Pancreas (tissue), 10 donors: ENCODE measurements around the gene PCDHGB3. TPM values are rescaled to one million over a fixed set of nuclear protein-coding genes. Genes with fewer than 3 reads are reported as not detected.
"Not testable (repeated sequence)": the region's sequence is repeated elsewhere in the genome, so short reads cannot be mapped to it uniquely, and the experiment has no call there.

Experiments
- ATAC-seq, 4 donors: fragments of 200-7000 bp; cut with Tn5 transposase; one replicate each; pipeline versions ENCODE4 v1.8.0 to v1.9.1; 2020; ENCODE audit warnings: mild to moderate bottlenecking in 4 of 4, moderate library complexity in 4 of 4
- DNase-seq, 6 donors: peaks; one replicate each; pipeline ENCODE4 v3.0.0-alpha.2; 2020
- FAIRE-seq: peaks from 2 replicates; lab custom pipeline; 2012; peaks lifted over from hg19 to GRCh38; lab: Jason Lieb, UNC
- H3K27ac ChIP-seq, 4 donors: fragments of 200-600 bp; sonication (generic); 1 replicate in 3 of 4; 2 replicates in 1 of 4; pipeline versions ENCODE4 v1.5.0 to v1.8.0; 2020
- H3K27me3 ChIP-seq, 4 donors: fragments of 200-600 bp; one replicate each; pipeline ENCODE4 v1.8.0; 2021
- H3K36me3 ChIP-seq, 3 donors: fragments of 200-600 bp; sonication (generic) in 1 of 3; one replicate each; pipeline versions ENCODE4 v1.5.0 to v1.8.0; 2020 to 2021
- H3K4me1 ChIP-seq, 3 donors: fragments of 200-600 bp; one replicate each; pipeline ENCODE4 v1.8.0; 2021
- H3K4me3 ChIP-seq, 4 donors: fragments of 200-600 bp; sonication (generic) in 2 of 4; one replicate each; pipeline versions ENCODE4 v1.5.0 to v1.8.0; 2020 to 2021
- H3K9me3 ChIP-seq, 4 donors: fragments of 200-600 bp; one replicate each; pipeline ENCODE4 v1.8.0; 2021
- CTCF ChIP-seq, 4 donors: fragments of 200-600 bp; sonication (generic) in 3 of 4; IDR thresholded peaks; one replicate each; pipeline versions ENCODE4 v1.5.0 to v1.8.0; 2021; ENCODE audit warnings: antibody characterized with exemption in 4 of 4
- WGBS, 2 donors: extraction: QIAGEN DNeasy Blood & Tissue Kit; methylation state at CpG; one replicate each; pipeline ENCODE4 v1.1.7; 2013; 5-methylcytosine and 5-hydroxymethylcytosine counted together
- intact Hi-C, 3 donors: fragments of 100-400 bp; cut with DNase I; formaldehyde crosslinking; loops; one replicate each; pipeline versions ENCODE4 v1.11.1 to v1.14.2; 2022
- polyA plus RNA-seq, 2 donors: library from polyadenylated mRNA; stranded (reverse); fragments of 200-250 nt; gene quantifications; one replicate each; pipeline ENCODE4 v1.2.3, GENCODE V29; 2013
- total RNA-seq, 6 donors: library from RNA; stranded (reverse); fragmentation: NEBNext Ultra II Directional in 4 of 6; extraction: Animal tissue kit (Norgen Biotek cat#: 25700) in 4 of 6; gene quantifications; one replicate each; pipeline versions ENCODE4 v1.2.1 to v1.2.4, GENCODE V29; 2021 to 2023
- donor health status: healthy with polysubstance abuse.
- donor health status: DM: no; HTN: no; CAD: no; lungs with moderate emphysema.
- donor health status: DM: no; HTN: no; CAD: no.
- donor health status: control.
- donor health status: control.
- donor health status: Bipolar disorder and iron deficiency.
- donor health status: DM: yes; HTN: yes; CAD: no.
- donor health status: DM: no; HTN: no; CAD: no.
- donor health status: DM: no; HTN: no; CAD: no.
- donor health status: DM: yes; HTN: yes; CAD: no.

Gene PCDHGB3
- total and polyA plus RNA-seq, 8 donors: 0.59 to 3.0 (median 2.2) TPM

- TF ChIP-seq CTCF (IDR thresholded peaks at IDR 0.05): peak in 3 of 4 donors; percentile 35 to 44 (median 41)
- H3K4me1 ChIP-seq, H3K36me3 ChIP-seq, FAIRE-seq, H3K27me3 ChIP-seq, H3K27ac ChIP-seq, intact Hi-C loops: not testable (repeated sequence)
- WGBS, 2 donors: 1 to 5% methylated on average over 24 to 25 of the region's 43 CpGs
- Histone ChIP-seq H3K9me3 (peaks cover 0 to 17% (median 2%) of the 10 kb centered on the region in 4 donors), H3K4me3 (peak within 1 kb of the TSS in 2 of 4 donors; percentile 8 to 37)
- peak; percentile 94 to 100 (median 98) for ATAC-seq
- DNase-seq: peak in 4 of 6 donors; percentile 33 to 69 (median 45)
These were observed 27.9 kb downstream of the PCDHGB3 start, which contains the start of gene PCDHGB5 for GRCh38 chr5:141397756-141398551. Gene PCDHGB5, plus strand, starts transcription at chr5:141397947. Its CDS starts 181 bp downstream, at chr5:141398128.

- WGBS, 2 donors: 18 to 22% methylated on average over 15 of the region's 15 CpGs
- no peak overlapping the region for H3K27ac ChIP-seq
- H3K27me3 ChIP-seq: no peaks in the 10 kb centered on the region
- H3K36me3 ChIP-seq: no peaks in the 10 kb centered on the region
- peaks cover 0 to 2% (median 0%) of the 10 kb centered on the region in 3 donors for H3K4me1 ChIP-seq
- intact Hi-C loops: no loop called here
- no peak for ATAC-seq
- no peak for TF ChIP-seq CTCF (IDR thresholded peaks at IDR 0.05)
- H3K9me3 ChIP-seq: peaks cover 0 to 10% (median 2%) of the 10 kb centered on the region in 4 donors
- no peak for DNase-seq
- FAIRE-seq: no peak
- H3K4me3 ChIP-seq: peak overlapping the region in 1 of 4 donors; percentile 13
These were observed 28.6 kb downstream of the PCDHGB3 start for GRCh38 chr5:141398608-141399007.

- Histone ChIP-seq H3K4me3 (no peak overlapping the region), H3K4me1 (peaks cover 0 to 2% (median 0%) of the 10 kb centered on the region in 3 donors), H3K27me3 (no peaks in the 10 kb centered on the region), H3K9me3 (peaks cover 0 to 6% (median 2%) of the 10 kb centered on the region in 4 donors), H3K27ac (no peak overlapping the region), H3K36me3 (no peaks in the 10 kb centered on the region)
- intact Hi-C loops: loop anchor here in 1 of 3 donors (10.0 kb wide), 1 partner anchor 155 kb away; no protein-coding TSS in a partner anchor
- ATAC-seq (no peak), DNase-seq (peak in 1 of 6 donors; percentile 32), FAIRE-seq (no peak)
- TF ChIP-seq CTCF (IDR thresholded peaks at IDR 0.05): no peak
- WGBS, 2 donors: 20 to 21% methylated on average over 53 to 61 of the region's 61 CpGs
These were observed 29.7 kb downstream of the PCDHGB3 start for GRCh38 chr5:141399555-141400258.

GRCh38 chr5:141402553-141403243 lies 32.7 kb downstream of the PCDHGB3 start, which contains the start of gene PCDHGA9:
Gene PCDHGA9, plus strand, starts transcription at chr5:141402778. Its CDS starts 175 bp downstream, at chr5:141402953.
- Histone ChIP-seq H3K36me3 (no peaks in the 10 kb centered on the region), H3K27ac (no peak within 1 kb of the TSS), H3K27me3 (no peaks in the 10 kb centered on the region), H3K9me3 (peaks cover 0 to 6% (median 2%) of the 10 kb centered on the region in 4 donors), H3K4me3 (peak within 1 kb of the TSS in 1 of 4 donors; percentile 18), H3K4me1 (peaks cover 0 to 2% (median 0%) of the 10 kb centered on the region in 3 donors)
- FAIRE-seq (no peak), ATAC-seq (peak in 2 of 4 donors; percentile 29 to 45), DNase-seq (peak in 1 of 6 donors; percentile 36)
- WGBS, 2 donors: 18 to 25% methylated on average over 27 of the region's 27 CpGs
- intact Hi-C loops: loop anchor here in 1 of 3 donors (10.0 kb wide), 1 partner anchor 152 kb away; no protein-coding TSS in a partner anchor
- no peak for TF ChIP-seq CTCF (IDR thresholded peaks at IDR 0.05)
